NCI-H146 treated with DMSO at 0.1 percent for 48 hours (cell line): ENCODE measurements around the gene UST.

ENCODE experiments used
- DNase-seq: peaks from one replicate; lab custom pipeline; 2025; ENCODE audit not compliant: unreplicated experiment; lab: John Stamatoyannopoulos, UW

UST gene

GRCh38 chr6:149077208-149077607 is 330.4 kb downstream of the UST start:
- no peak for DNase-seq

DNA sequence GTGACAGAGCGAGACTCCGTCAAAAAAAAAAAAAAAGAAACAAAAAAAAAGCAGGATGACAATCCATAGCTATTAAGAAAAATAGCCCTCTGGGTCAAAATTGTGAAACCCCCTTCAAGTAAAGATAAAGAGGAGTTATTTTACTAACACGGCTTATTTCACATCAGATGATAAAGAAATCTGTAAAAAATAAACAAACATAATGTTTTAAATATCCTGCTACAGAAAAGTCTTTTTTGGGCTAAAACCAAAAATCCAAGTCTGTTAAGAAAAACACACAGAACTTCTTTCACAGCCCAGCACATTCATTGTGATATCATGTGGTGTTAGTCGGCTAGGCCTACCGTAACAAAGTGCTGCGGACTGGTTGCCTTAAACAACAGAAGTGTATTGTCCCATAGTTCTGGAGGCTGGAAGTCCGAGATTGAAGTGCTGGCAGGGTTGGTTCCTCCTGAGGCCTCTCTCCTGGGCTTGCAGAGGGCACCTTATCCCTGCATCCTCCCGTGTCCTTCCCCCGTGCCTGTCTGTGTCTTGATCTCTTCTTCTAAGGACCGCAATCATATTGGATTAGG is 331.5 kb downstream of the UST start:
- DNase-seq = no peak

DNA sequence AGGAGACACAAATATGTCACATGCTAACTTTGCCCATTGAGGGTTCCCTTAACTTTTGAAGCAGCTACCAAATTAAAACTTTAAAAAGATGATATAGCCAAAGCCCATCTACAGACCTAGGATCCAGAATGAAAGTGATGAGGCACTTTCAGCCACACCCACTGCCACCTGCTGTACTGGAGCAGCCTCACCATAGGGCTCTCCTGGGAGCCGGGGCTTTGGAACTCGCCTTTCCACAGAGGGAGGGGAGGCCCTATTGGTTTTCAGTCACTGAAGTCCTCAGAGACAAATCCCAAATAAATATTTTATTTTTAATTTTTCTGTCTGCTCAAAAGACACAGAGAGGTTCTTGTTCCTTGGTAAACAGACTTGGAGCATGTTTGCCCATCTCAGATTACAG is 332.6 kb downstream of the UST start:
- DNase-seq = no peak

DNA sequence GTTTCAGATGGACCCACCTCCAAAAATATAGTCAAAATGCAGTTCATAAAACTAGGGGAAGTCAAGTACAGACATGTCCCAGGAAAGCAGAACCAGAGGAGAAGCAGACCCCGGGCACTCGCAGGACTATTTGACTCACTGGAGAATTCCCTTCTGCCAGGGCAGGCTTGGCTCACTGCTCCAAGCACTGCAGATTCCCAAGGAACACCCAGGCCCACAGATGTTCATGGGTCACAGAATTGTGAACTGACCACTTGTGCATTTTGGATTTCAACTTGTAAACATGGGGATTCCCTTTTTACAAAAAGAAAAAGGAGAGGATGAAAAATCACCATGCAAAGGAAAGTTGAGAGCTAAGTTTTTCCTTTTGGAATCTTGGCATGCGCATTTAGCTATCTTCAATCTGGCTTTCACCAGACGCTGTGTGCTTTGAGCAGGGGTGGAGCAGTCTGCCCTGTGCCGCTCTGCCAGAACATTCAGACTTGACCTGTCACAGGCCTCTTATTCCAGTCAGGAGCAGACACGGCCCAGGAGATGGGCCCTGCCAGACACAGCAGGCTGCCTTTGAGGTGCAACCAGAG is 333.2 kb downstream of the UST start:
- no peak for DNase-seq

DNA sequence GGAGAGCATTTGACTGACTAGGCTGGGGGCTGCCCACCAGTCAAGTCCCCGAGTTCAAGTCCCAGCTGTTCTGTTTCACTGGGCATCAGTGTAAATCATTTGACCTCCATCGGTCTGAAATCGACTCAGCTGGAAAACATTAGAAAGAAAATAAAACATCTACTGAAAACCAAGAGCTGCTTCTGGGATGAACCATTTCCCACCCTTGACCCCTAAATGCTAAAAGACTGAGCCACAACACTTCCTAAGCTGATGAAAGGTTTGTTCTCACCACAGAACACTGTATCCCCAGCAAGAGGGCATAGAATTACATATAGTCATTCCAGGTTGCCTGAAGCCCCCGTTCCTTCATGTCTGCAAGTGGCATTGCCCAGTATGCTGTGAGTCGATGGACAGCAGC is 333.7 kb downstream of the UST start:
- no peak for DNase-seq

GRCh38 chr6:149081281-149081680 is 334.5 kb downstream of the UST start:
- DNase-seq = no peak

- DNase-seq = peak; percentile 75
Measured at GRCh38 chr6:149082320-149082719, 335.5 kb downstream of the UST start.

GRCh38 chr6:149084026-149084425 is 337.2 kb downstream of the UST start:
- DNase-seq = no peak

- DNase-seq = no peak
Measured at GRCh38 chr6:149084808-149085556, 338.2 kb downstream of the UST start.

DNA sequence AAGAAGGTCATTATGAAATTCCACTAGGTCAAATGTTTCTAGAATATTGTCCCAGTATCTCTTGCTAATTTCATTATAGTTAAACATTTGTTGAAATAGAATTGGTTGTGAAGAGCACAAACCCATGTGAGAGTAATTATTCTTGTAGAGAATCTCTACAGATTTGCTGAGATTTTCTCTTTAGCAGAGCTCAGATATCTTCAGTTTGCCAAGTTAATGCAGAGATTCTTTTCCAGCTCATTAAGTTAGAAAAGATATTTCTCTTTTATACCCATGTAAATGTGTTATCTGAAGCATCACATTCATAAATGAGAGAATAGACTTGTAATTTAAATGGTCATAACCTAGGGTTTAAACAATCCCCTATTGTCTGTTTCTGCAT is 338.7 kb downstream of the UST start:
- DNase-seq = no peak

- no peak for DNase-seq
Measured at GRCh38 chr6:149086363-149086762, 339.5 kb downstream of the UST start.

DNA sequence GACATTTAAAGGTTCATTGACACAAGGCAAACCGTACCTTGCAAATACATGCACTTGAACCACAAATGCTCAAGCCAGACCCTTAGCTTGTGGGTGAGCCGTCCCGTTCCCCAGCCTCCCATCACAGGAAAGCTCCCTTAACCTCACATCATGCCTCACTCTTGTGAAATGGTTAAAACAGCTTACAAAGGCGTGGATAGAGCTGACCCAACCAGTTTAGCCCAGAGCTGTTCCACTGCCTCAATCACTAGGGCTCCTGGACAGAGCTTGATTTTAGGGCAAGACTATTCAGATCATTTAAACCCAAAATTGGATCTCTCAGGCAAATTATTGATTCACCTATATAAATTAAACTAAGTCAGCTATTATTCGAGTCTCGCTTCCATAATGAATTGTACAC is 341.1 kb downstream of the UST start:
- DNase-seq = no peak

DNA sequence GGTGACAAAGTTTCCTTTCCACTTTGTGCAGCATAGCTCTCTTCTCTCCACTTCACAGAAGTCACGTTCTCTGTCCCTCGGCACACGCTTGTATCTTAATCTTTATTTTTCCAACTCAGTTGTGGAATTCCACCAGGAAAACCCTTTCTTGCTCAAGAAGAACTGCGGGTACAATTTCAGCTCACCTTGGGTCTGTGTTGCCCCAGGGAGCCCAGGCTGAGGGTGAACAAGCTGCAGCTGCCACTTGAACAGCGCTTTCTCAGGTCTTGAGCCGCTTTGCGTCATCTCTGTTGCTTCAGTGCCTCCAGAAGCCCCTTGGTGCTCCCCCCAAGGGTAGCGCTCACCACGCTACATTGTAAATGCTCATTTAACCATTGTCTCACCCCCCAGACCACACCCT is 341.5 kb downstream of the UST start:
- no peak for DNase-seq

- DNase-seq = no peak
Measured at GRCh38 chr6:149089510-149089909, 342.7 kb downstream of the UST start.

DNA sequence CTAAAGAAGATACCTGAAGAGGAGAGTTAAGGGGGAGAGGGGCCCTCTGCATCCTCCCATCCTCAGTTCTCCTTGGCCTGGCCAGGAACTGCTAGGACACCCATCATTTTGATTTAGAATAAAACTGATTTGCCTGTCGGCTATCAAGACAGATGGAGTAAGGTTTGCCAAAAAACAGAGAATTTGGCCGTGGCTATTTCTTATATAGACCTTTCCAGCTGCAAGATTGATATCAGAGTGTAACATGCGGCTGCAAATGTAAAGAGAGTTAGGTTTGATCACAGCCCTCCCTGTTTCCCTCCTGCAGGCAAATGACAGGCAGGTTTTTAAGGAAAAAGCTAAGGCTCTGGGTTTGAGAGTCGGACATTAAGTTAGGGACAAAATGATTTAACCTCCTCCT is 344.1 kb downstream of the UST start:
- DNase-seq = no peak

GRCh38 chr6:149093643-149094042 is 346.8 kb downstream of the UST start:
- DNase-seq = no peak

- no peak for DNase-seq
Measured at GRCh38 chr6:149094156-149094555, 347.3 kb downstream of the UST start.

DNA sequence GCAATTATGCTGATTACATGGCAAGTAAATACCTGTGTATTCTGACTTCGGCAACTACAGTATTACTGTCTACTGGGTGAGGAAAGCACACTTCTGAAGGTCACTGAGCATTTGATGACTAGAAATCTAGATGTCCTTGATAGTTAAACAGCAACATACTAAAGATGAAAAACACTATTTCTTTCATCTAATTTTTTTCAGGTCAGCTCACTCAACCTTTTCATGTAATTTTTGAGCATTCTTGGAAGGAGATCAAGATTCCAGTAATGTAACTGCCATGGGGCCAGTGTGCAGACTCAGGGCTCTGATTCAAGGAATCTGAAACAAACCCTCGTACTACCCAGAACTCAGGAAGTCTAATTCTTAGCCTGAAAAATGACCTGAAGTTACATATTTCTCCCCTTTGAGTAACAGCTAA is 348.1 kb downstream of the UST start:
- no peak for DNase-seq

DNA sequence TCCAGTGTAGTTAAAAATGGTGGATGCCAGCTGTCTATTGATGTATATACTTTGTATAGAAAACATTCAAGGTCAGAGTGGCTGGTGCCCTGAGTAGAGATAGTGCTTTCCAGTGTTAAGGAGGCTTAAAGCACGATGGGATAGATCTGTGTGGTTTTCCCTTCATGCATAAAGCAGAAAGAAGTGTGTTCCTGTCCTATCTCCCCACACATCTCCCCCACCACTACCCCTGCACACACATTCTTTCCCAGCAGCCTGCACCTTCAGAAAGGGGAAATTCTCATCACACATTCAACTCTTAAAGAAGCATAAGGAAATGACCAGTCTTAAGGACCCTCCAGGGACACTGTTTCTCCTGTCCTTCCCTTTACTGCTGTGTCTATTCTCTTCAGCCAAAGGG is 349.0 kb downstream of the UST start:
- no peak for DNase-seq

DNA sequence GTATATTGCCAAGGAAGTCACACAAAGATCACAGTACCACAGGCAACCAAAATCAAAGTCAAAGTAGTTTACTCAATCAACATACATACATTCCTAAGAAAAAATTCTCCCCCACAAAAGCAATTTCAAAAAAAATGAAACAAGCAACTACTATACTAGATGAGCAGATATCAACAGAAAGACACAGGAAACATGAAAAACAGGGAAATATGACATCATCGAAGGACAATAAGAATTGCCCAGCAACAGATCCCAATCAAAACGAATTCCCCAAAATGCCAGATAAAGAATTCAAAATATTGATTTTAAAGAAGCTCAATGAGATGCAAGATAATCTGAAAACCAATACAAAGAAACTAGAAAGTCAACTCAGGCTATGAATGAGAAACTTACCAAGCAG is 351.0 kb downstream of the UST start:
- DNase-seq = no peak

- no peak for DNase-seq
Measured at GRCh38 chr6:149098700-149099276, 352.0 kb downstream of the UST start.

GRCh38 chr6:149102324-149102723 is 355.5 kb downstream of the UST start:
- DNase-seq = no peak
